Fibroblast of lung (primary cell): Measurements from ENCODE around the gene PHGDH. TPM values are rescaled to one million over a fixed set of nuclear protein-coding genes. Genes with fewer than 3 reads are reported as not detected.

Source experiments
- DNase-seq, 2 donors: peaks; one replicate each; pipeline versions ENCODE4 v3.0.0 to v3.0.0-alpha.2; 2010; ENCODE audit warnings: low read depth in 2 of 2
- H2AFZ ChIP-seq: 2 replicates; pipeline ENCODE4 v1.5.1; 2012; ENCODE audit warnings: low read length, control low read depth, inconsistent platforms
- H3K27ac ChIP-seq: 2 replicates; pipeline ENCODE4 v1.5.1; 2011; ENCODE audit warnings: low read length, control low read depth; ENCODE audit not compliant: insufficient read depth
- H3K27me3 ChIP-seq: 2 replicates; pipeline ENCODE4 v1.5.1; 2011; ENCODE audit warnings: mild to moderate bottlenecking, low read length; ENCODE audit not compliant: control insufficient read depth, insufficient read depth
- H3K36me3 ChIP-seq: 2 replicates; pipeline ENCODE4 v1.5.1; 2011; ENCODE audit warnings: low read length; ENCODE audit not compliant: control insufficient read depth, insufficient read depth
- H3K4me1 ChIP-seq: 2 replicates; pipeline ENCODE4 v1.5.1; 2011; ENCODE audit warnings: low read length; ENCODE audit not compliant: control insufficient read depth, insufficient read depth; ENCODE audit errors: extremely low read depth
- H3K4me2 ChIP-seq: 2 replicates; pipeline ENCODE4 v1.5.1; 2011; ENCODE audit warnings: low read length, control low read depth; ENCODE audit not compliant: insufficient read depth; ENCODE audit errors: extremely low read depth
- H3K4me3 ChIP-seq, 4 experiments: fragments of 200-600 bp in 1 of 4; sonication (generic) in 1 of 4; replicated peaks in 1 of 4; 2 replicates each; pipeline ENCODE4 v1.5.1; 2011 to 2016; ENCODE audit warnings: low read length in 4 of 4, low read depth in 3 of 4, mild to moderate bottlenecking in 3 of 4, control low read depth in 2 of 4, inconsistent platforms in 1 of 4, mixed read lengths in 1 of 4; ENCODE audit not compliant: insufficient read depth in 1 of 4; ENCODE audit errors: control extremely low read depth in 1 of 4
- H3K79me2 ChIP-seq: 2 replicates; pipeline ENCODE4 v1.5.1; 2012; ENCODE audit warnings: mild to moderate bottlenecking, low read length, inconsistent platforms; ENCODE audit not compliant: control insufficient read depth, insufficient read depth
- H3K9ac ChIP-seq: 2 replicates; pipeline ENCODE4 v1.5.1; 2011; ENCODE audit warnings: mild to moderate bottlenecking, low read length, control low read depth; ENCODE audit not compliant: insufficient read depth
- H3K9me3 ChIP-seq: 2 replicates; pipeline ENCODE4 v1.5.1; 2012; ENCODE audit warnings: low read depth, low read length; ENCODE audit not compliant: control insufficient read depth, insufficient read depth
- H4K20me1 ChIP-seq: 2 replicates; pipeline ENCODE4 v1.5.1; 2011; ENCODE audit warnings: low read length; ENCODE audit not compliant: control insufficient read depth, insufficient read depth; ENCODE audit errors: extremely low read depth
- EZH2 ChIP-seq: IDR thresholded peaks from 2 replicates; pipeline ENCODE4 v1.5.1; 2012; ENCODE audit warnings: low read length, control low read depth, mild to moderate bottlenecking; ENCODE audit errors: missing control alignments
- polyA plus RNA-seq, 2 donors: library from polyadenylated mRNA; depleted of rRNA in 1 of 2; stranded (reverse) in 1 of 2; unstranded in 1 of 2; fragments of >200 nt; gene quantifications; 2 replicates each; pipeline ENCODE4 v1.2.1, GENCODE V29; 2011 to 2012; ENCODE audit warnings: missing spikeins in 1 of 2
- total RNA-seq: library from RNA; depleted of rRNA; stranded (reverse); fragments of >200 nt; gene quantifications from 2 replicates; pipeline ENCODE4 v1.2.1, GENCODE V29; 2014
- TF ChIP-seq, protein P1 (sequence below), 2 donors: IDR thresholded peaks in 1 of 2; conservative IDR thresholded peaks in 1 of 2; 1 replicate in 1 of 2; 2 replicates in 1 of 2; pipeline ENCODE4 v1.5.1; 2011 to 2012; ENCODE audit warnings: low read length in 2 of 2, control low read depth in 1 of 2, inconsistent platforms in 1 of 2, low read depth in 1 of 2, mild to moderate bottlenecking in 1 of 2

PHGDH gene
- total and polyA plus RNA-seq, 2 donors (not counting 1 experiment from before 2014, with no cell fraction given) = 44.3 to 201 TPM

DNA sequence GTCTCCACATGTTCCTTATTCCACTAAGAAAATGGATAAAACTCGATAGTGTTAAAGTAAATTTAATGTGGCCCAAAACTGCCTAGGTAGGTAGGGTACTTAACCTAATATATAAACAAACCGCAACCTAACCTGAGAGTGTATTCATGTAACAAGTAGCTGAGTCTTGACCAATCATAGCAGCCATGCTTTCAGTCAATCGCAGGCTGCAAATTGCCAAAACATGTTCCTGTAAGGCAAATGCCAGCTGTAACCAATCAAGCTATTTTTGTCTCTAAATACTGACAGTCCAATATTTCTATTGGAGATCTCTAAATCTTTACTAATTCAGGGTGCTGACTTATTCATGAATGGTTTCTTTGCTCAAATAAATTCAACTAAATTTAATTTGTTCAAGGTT, 60.0 kb downstream of the PHGDH start:
- no peaks in the 10 kb centered on the region for H3K36me3 ChIP-seq
- H3K79me2 ChIP-seq = no peaks in the 10 kb centered on the region
- H3K9me3 ChIP-seq = no peaks in the 10 kb centered on the region
- H3K27me3 ChIP-seq = peaks cover 14% of the 10 kb centered on the region
- TF ChIP-seq EZH2 = no peak
- TF ChIP-seq, protein P1, sequence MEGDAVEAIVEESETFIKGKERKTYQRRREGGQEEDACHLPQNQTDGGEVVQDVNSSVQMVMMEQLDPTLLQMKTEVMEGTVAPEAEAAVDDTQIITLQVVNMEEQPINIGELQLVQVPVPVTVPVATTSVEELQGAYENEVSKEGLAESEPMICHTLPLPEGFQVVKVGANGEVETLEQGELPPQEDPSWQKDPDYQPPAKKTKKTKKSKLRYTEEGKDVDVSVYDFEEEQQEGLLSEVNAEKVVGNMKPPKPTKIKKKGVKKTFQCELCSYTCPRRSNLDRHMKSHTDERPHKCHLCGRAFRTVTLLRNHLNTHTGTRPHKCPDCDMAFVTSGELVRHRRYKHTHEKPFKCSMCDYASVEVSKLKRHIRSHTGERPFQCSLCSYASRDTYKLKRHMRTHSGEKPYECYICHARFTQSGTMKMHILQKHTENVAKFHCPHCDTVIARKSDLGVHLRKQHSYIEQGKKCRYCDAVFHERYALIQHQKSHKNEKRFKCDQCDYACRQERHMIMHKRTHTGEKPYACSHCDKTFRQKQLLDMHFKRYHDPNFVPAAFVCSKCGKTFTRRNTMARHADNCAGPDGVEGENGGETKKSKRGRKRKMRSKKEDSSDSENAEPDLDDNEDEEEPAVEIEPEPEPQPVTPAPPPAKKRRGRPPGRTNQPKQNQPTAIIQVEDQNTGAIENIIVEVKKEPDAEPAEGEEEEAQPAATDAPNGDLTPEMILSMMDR (conservative IDR thresholded peaks at IDR 0.05 in 1 of 2, IDR thresholded peaks at IDR 0.05 in 1 of 2; ENCODE audit: low read depth in 1 of 2, low read length in 2 of 2) = no peak
- peak in 1 of 2 donors; percentile 65 for DNase-seq
- H3K4me1 ChIP-seq = peaks cover 2% of the 10 kb centered on the region
- no peak overlapping the region for H2AFZ ChIP-seq
- no peaks in the 10 kb centered on the region for H4K20me1 ChIP-seq
- H3K4me2 ChIP-seq = no peak overlapping the region
- H3K4me3 ChIP-seq = no peak overlapping the region
- no peak overlapping the region for H3K9ac ChIP-seq
- no peak overlapping the region for H3K27ac ChIP-seq

DNA sequence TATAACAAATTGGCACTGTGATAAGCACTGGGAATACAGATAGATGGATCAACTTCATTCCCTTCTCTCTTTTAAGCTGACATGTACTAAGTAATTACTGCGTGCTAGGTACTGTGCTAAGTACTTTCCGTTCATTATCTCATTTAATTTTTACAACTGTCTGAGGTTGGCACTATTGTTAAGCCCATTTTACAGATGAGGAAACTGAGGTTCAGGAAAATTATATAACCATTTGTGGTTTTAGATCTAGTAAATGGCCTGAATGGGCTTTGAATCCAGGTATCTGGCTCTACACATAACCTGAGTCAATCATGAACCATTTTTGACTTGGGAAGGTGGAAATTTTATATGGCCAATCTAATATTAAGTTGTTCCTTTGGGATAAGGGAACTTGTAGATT, 60.6 kb downstream of the PHGDH start:
- Histone ChIP-seq H3K27ac (no peak overlapping the region), H3K9ac (no peak overlapping the region), H2AFZ (no peak overlapping the region), H3K79me2 (no peaks in the 10 kb centered on the region), H4K20me1 (no peaks in the 10 kb centered on the region), H3K36me3 (no peaks in the 10 kb centered on the region), H3K4me1 (peaks cover 2% of the 10 kb centered on the region), H3K27me3 (peaks cover 9% of the 10 kb centered on the region), H3K9me3 (no peaks in the 10 kb centered on the region), H3K4me2 (no peak overlapping the region), H3K4me3 (no peak overlapping the region)
- TF ChIP-seq, protein P1 (conservative IDR thresholded peaks at IDR 0.05 in 1 of 2, IDR thresholded peaks at IDR 0.05 in 1 of 2; ENCODE audit: low read depth in 1 of 2, low read length in 2 of 2) = no peak
- TF ChIP-seq EZH2 = no peak
- no peak for DNase-seq

DNA sequence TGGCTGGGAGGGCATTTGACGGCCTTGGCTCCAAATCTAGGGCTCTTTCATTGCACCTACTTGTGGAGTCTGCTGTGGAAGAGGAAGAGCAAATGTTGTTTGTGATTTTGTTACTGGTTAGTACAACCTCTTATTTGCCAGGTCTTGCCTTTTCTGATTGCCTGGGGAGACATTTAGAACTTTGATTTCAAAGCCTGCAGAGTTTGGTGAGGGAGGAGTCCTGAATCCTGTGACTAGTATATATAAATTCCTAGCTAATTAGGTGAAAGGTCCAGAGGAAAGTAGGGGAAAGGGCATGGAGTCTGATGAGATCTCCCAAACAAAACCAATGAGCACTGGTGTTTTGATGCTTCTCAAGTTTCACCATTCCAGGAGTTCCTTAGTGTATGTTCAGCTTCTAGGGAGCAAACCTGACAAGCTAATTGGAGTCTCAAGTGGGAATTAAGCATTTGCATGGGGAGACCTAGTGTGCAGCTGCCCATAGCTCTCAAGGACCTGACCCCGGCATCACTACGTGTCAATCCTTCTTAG, 62.0 kb downstream of the PHGDH start:
- Histone ChIP-seq H4K20me1 (no peaks in the 10 kb centered on the region), H2AFZ (no peak overlapping the region), H3K4me2 (no peak overlapping the region), H3K4me1 (peaks cover 2% of the 10 kb centered on the region), H3K79me2 (no peaks in the 10 kb centered on the region), H3K27ac (no peak overlapping the region), H3K9ac (no peak overlapping the region), H3K27me3 (peaks cover 8% of the 10 kb centered on the region), H3K4me3 (peak overlapping the region in 1 of 4 experiments; percentile 10), H3K36me3 (no peaks in the 10 kb centered on the region), H3K9me3 (no peaks in the 10 kb centered on the region)
- no peak for TF ChIP-seq EZH2
- TF ChIP-seq, protein P1 (conservative IDR thresholded peaks at IDR 0.05 in 1 of 2, IDR thresholded peaks at IDR 0.05 in 1 of 2; ENCODE audit: low read depth in 1 of 2, low read length in 2 of 2) = no peak
- peak; percentile 34 to 86 for DNase-seq
